Small intestine (tissue), 7 donors: ENCODE measurements around the gene SPEN. TPM values are rescaled to one million over a fixed set of nuclear protein-coding genes. Genes with fewer than 3 reads are reported as not detected.
"Not testable (repeated sequence)": the region's sequence is repeated elsewhere in the genome, so short reads cannot be mapped to it uniquely, and the experiment has no call there.

Experiments used
- DNase-seq, 2 donors: peaks; one replicate each; pipeline versions ENCODE4 v3.0.0 to v3.0.0-alpha.2; 2013
- FAIRE-seq: peaks from 2 replicates; lab custom pipeline; 2012; peaks lifted over from hg19 to GRCh38; lab: Jason Lieb, UNC
- H3K27ac ChIP-seq, 3 donors: one replicate each; pipeline ENCODE4 v1.5.1; 2013; ENCODE audit warnings: low read length in 2 of 3, mild to moderate bottlenecking in 2 of 3, control low read depth in 1 of 3, inconsistent platforms in 1 of 3, low read depth in 1 of 3, moderate library complexity in 1 of 3
- H3K27me3 ChIP-seq, 3 donors: one replicate each; pipeline ENCODE4 v1.6.1; 2013; ENCODE audit warnings: low read length in 3 of 3, inconsistent platforms in 1 of 3; ENCODE audit not compliant: control insufficient read depth in 3 of 3, insufficient read depth in 3 of 3
- H3K36me3 ChIP-seq, 3 donors: one replicate each; pipeline ENCODE4 v1.6.1; 2013; ENCODE audit warnings: low read length in 3 of 3, inconsistent platforms in 1 of 3, low read depth in 1 of 3, mild to moderate bottlenecking in 1 of 3, moderate library complexity in 1 of 3; ENCODE audit not compliant: control insufficient read depth in 3 of 3, insufficient read depth in 2 of 3
- H3K4me1 ChIP-seq, 3 donors: one replicate each; pipeline ENCODE4 v1.6.1; 2013; ENCODE audit warnings: low read length in 2 of 3, inconsistent platforms in 1 of 3, low read depth in 1 of 3, mild to moderate bottlenecking in 1 of 3, moderate library complexity in 1 of 3; ENCODE audit not compliant: control insufficient read depth in 3 of 3, insufficient read depth in 2 of 3
- H3K4me3 ChIP-seq, 3 donors: one replicate each; pipeline ENCODE4 v1.5.1; 2013; ENCODE audit warnings: low read length in 3 of 3, control low read depth in 1 of 3, inconsistent platforms in 1 of 3, low read depth in 1 of 3, mild to moderate bottlenecking in 1 of 3, moderate library complexity in 1 of 3
- H3K9me3 ChIP-seq, 2 donors: one replicate each; pipeline ENCODE4 v1.6.1; 2013; ENCODE audit warnings: low read depth in 1 of 2, low read length in 1 of 2; ENCODE audit not compliant: control insufficient read depth in 2 of 2, insufficient read depth in 1 of 2
- WGBS, 3 donors: extraction: QIAGEN DNeasy Blood & Tissue Kit; methylation state at CpG; one replicate each; pipeline ENCODE4 v1.1.7; 2013; 5-methylcytosine and 5-hydroxymethylcytosine counted together
- polyA plus RNA-seq, 4 donors: library from polyadenylated mRNA; stranded (reverse) in 3 of 4; unstranded in 1 of 4; fragments of 200-250 nt in 3 of 4; fragments of 120-200 nt in 1 of 4; gene quantifications; one replicate each; pipeline versions ENCODE4 v1.2.1 to v1.2.3, GENCODE V29; 2013
- donor health status: healthy with polysubstance abuse.
- donor health status: control.
- donor health status: control.
- donor health status: Bipolar disorder and iron deficiency.
- donor health status: healthy.

Gene SPEN
- polyA plus RNA-seq, 4 donors = 12.2 to 48.8 (median 15.9) TPM

GRCh38 chr1:15911141-15911540, 63.6 kb downstream of the SPEN start:
- DNase-seq (no peak), FAIRE-seq (no peak)
- Histone ChIP-seq H3K27ac (no peak overlapping the region), H3K27me3 (no peaks in the 10 kb centered on the region), H3K4me3 (no peak overlapping the region), H3K36me3 (peaks cover 0 to 36% (median 12%) of the 10 kb centered on the region in 3 donors), H3K9me3 (no peaks in the 10 kb centered on the region), H3K4me1 (no peaks in the 10 kb centered on the region)
- WGBS, 3 donors = 97 to 100% (median 99%) methylated on average over 1 of the region's 1 CpG

GRCh38 chr1:15911927-15912326, 64.4 kb downstream of the SPEN start:
- H3K9me3 ChIP-seq = no peaks in the 10 kb centered on the region
- H3K4me3 ChIP-seq = no peak overlapping the region
- DNase-seq (no peak), FAIRE-seq (no peak)
- no peaks in the 10 kb centered on the region for H3K4me1 ChIP-seq
- no peak overlapping the region for H3K27ac ChIP-seq
- no peaks in the 10 kb centered on the region for H3K27me3 ChIP-seq
- 53 to 73% (median 62%) methylated on average over 2 of the region's 2 CpGs for WGBS, 3 donors
- H3K36me3 ChIP-seq = peaks cover 1 to 36% (median 12%) of the 10 kb centered on the region in 3 donors

- H3K9me3 ChIP-seq, FAIRE-seq, H3K27me3 ChIP-seq, H3K4me3 ChIP-seq, H3K4me1 ChIP-seq, DNase-seq, H3K27ac ChIP-seq: not testable (repeated sequence)
- 96 to 98% (median 96%) methylated on average over 3 of the region's 3 CpGs for WGBS, 3 donors
- H3K36me3 ChIP-seq = peaks cover 2 to 36% (median 17%) of the 10 kb centered on the region in 3 donors
Measured at GRCh38 chr1:15913607-15914006, 66.1 kb downstream of the SPEN start.

GRCh38 chr1:15915991-15916390, 68.5 kb downstream of the SPEN start:
- Histone ChIP-seq H3K27ac (peak overlapping the region in 1 of 3 donors; percentile 11), H3K36me3 (peaks cover 4 to 42% (median 16%) of the 10 kb centered on the region in 3 donors), H3K4me3 (no peak overlapping the region), H3K9me3 (no peaks in the 10 kb centered on the region), H3K27me3 (no peaks in the 10 kb centered on the region), H3K4me1 (no peaks in the 10 kb centered on the region)
- no peak for DNase-seq
- 53 to 64% (median 56%) methylated on average over 4 of the region's 4 CpGs for WGBS, 3 donors
- FAIRE-seq = no peak

GRCh38 chr1:15916417-15916816, 68.9 kb downstream of the SPEN start:
- no peak for FAIRE-seq

DNA sequence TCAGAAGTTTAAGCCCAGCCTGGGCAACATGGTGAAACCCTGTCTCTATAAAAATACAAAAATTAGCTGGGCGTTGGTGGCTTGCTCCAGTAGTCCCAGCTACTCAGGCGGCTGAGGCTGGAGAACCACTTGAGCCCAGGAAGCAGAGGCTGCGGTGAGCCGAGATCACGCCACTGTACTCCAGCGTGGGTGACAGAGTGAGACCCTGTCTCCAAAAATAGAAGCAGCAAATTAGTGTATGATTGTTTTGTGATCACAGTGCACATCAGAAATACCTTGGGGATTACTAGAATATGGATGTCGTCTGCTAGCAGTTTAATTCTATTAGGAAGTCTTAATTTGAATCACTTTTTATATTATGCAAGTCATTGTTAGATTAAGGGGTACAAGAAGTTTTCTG, 69.4 kb downstream of the SPEN start:
- FAIRE-seq (no peak), DNase-seq (no peak)
- WGBS, 3 donors = 61 to 91% (median 67%) methylated on average over 7 of the region's 7 CpGs
- Histone ChIP-seq H3K36me3 (peaks cover 4 to 43% (median 13%) of the 10 kb centered on the region in 3 donors), H3K4me1 (no peaks in the 10 kb centered on the region), H3K27me3 (no peaks in the 10 kb centered on the region), H3K27ac (no peak overlapping the region), H3K4me3 (no peak overlapping the region), H3K9me3 (no peaks in the 10 kb centered on the region)

More at GRCh38 chr1:15916417-15916816, 68.9 kb downstream of the SPEN start:
- no peaks in the 10 kb centered on the region for H3K4me1 ChIP-seq
- H3K4me3 ChIP-seq = no peak overlapping the region
- H3K27ac ChIP-seq = no peak overlapping the region
- peaks cover 4 to 46% (median 14%) of the 10 kb centered on the region in 3 donors for H3K36me3 ChIP-seq
- 74 to 84% (median 74%) methylated on average over 4 of the region's 4 CpGs for WGBS, 3 donors
- H3K27me3 ChIP-seq = no peaks in the 10 kb centered on the region
- no peaks in the 10 kb centered on the region for H3K9me3 ChIP-seq
- no peak for DNase-seq

DNA sequence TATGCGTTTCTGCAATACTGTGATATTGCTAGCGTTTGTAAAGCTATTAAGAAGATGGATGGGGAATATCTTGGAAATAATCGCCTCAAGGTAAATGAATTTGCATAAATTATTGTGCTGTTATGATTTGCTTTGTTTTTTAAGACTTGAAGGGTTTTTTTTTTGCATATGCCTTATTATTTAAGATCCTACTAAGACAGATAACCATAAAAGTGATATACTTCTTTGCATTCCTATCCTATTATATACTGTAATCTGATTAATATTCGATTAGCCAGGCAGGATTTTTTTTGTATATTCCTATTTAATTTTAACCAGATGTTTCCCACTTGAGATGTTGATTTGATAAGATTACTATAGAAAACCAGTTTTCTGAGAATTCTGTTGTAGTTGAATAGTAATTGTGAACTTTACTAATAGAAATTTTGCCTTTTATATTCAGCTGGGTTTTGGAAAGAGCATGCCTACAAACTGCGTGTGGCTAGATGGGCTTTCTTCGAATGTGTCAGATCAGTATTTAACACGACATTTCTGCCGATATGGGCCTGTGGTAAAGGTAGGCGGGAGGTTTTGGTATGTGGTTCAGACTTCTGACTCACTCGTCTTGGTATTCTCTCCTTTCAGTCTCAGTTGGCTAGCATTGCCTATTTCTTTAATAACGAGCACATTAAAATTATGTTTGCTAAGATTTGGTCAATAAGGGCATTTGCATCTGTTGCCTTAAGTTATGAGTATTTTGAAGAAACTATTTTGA, 71.6 kb downstream of the SPEN start:
- FAIRE-seq (no peak), DNase-seq (peak in 1 of 2 donors; percentile 27)
- H3K27ac ChIP-seq = no peak overlapping the region

DNA sequence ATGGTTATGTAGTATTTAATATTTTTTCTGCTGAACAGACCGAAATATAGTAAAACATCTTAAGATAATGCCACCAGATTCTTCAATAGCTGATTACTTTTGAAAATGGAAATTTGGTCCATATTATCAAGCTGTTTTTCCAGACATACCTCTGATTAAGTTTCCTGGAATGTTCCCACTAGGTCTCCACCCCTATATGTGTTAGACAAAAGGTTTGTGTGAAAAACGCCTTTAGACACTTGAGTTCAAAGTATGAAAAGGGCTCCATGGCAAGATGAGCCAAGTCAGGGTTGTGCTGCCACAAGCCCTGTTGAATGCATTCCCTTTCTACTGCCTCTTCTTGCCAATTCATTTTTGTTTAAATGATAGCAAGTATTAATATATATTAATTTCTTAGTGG, 75.7 kb downstream of the SPEN start:
- Histone ChIP-seq H3K27me3 (no peaks in the 10 kb centered on the region), H3K9me3 (no peaks in the 10 kb centered on the region), H3K36me3 (peaks cover 6 to 44% (median 17%) of the 10 kb centered on the region in 3 donors), H3K27ac (no peak overlapping the region), H3K4me3 (no peak overlapping the region), H3K4me1 (no peaks in the 10 kb centered on the region)
- no peak for DNase-seq
- WGBS, 3 donors = 79 to 84% (median 80%) methylated on average over 2 of the region's 2 CpGs
- FAIRE-seq = no peak

More for the DNA sequence above, 71.6 kb downstream of the SPEN start:
- H3K4me3 ChIP-seq = no peak overlapping the region
- H3K9me3 ChIP-seq = no peaks in the 10 kb centered on the region
- H3K36me3 ChIP-seq = peaks cover 4 to 49% (median 18%) of the 10 kb centered on the region in 3 donors
- H3K4me1 ChIP-seq = no peaks in the 10 kb centered on the region
- 78 to 90% (median 84%) methylated on average over 11 of the region's 11 CpGs for WGBS, 3 donors
- H3K27me3 ChIP-seq = no peaks in the 10 kb centered on the region
